ENCODE data around the gene TBC1D9.
"Not testable (repeated sequence)": the region's sequence is repeated elsewhere in the genome, so short reads cannot be mapped to it uniquely, and the experiment has no call there.

TBC1D9 gene

DNA sequence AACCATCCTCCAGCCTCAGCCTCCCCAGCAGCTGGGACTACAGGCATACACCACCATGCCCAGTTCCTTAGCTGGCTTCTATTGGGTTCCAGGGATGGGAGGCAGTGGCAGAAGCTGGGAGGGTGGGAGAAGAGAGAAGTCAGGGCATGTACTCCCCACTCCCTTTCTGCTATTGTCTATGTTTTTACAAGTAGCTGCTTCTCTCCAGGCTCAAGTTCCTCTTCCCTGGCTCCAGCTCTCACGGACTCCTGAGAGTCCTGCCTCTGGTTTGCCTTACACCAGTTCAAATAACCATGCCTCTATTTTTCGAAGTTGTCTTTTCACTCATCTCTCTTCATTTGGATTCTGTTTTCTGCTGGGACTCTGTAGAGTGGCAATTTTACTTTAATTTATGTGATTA, 2.9 kb downstream of the TBC1D9 start:
- DNase-seq = peak; percentile 37 to 65 (median 58)

- DNase-seq = no peak
These were observed 3.7 kb downstream of the TBC1D9 start for GRCh38 chr4:140752291-140753068.

DNA sequence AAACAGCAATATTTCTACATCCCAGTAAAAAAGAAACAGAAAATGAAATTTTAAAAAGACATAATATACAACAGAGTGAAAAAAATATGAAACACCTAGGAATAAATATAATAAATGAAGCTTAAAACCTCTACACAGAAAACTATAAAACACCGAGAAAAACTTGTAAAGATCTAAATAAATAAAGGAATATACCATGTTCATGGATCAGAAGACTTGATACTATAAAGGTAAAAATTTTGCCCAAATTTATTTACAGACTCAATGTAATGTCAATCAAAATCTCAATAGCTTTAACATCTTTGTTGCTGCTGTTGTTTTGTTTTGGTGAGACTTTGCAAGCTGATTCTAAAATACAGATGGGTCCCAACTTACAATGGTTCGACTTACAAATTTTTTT, 5.7 kb downstream of the TBC1D9 start:
- DNase-seq = no peak

GRCh38 chr4:140748171-140748570, 8.0 kb downstream of the TBC1D9 start:
- DNase-seq = no peak

DNA sequence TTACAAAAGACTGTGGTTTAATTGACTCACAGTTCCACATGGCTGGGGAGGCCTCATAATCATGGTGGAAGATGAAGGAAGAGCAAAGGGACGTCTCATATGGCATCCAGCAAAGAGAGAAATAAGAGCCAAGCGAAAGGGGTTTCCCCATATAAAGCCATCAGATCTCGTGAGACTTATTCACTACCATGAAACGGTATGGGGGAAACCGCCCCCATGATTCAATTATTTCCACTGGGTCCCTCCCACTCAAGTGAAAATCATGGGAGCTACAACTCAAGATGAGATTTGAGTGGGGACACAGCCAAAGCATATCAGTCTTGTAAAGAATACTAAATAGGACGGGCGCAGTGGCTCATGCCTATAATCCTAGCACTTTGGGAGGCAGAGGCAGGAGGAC, 9.6 kb downstream of the TBC1D9 start:
- not testable (repeated sequence) for DNase-seq

DNA sequence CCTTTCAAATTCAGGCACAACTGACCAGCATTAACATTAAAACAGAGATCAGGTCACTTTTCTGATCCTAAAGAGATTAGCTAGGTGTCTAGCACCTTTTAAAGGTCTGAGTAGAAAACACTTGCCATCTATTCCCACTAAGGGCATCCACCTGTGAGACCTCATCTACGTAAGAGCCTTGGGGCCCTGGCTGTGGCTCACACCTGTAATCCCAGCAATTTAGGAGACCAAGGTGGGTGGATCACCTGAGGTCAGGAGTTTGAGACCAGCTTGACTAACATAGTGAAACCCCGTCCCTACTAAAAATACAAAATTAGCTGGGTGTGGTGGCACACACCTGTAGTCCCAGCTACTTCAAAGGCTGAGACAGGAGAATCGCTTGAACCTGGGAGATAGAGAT, 11.8 kb downstream of the TBC1D9 start:
- no peak for DNase-seq

DNA sequence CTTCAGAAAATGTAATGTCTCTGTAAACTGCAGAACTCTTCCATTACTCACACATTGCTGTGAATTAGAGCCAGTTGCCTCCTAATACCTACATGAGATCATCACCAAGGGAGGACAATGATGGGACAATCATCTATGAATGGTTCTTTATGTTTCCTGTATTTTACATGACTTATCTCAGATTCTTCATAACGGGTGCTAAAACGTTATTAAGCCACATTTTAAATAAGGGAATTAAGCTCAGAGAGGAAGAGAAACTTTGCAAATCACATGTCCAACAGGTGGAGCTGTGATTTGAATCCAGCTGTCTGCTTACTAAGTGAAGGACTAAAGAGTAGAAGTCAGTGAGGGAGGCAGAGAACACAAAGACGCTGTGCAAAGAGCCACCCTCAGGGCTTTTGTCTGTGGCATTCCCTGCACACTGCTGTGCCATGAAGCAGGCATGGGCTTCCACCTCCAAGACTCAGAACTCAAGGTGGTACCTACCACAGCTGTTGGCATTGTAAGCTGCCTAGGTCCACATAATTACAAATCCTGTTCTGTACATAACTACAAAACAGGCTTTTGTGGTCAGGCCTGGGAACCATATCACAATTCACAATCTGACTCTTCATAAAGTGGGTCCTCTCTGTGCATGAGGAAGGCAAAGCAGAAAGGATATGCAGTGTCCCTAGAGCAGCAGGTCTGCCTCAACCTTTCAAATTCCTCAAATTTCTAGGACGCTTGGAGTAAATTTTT, 12.8 kb downstream of the TBC1D9 start:
- peak in 3 of 4 experiments; percentile 31 to 52 (median 42) for DNase-seq

GRCh38 chr4:140742838-140743193, 13.4 kb downstream of the TBC1D9 start:
- DNase-seq = no peak

DNA sequence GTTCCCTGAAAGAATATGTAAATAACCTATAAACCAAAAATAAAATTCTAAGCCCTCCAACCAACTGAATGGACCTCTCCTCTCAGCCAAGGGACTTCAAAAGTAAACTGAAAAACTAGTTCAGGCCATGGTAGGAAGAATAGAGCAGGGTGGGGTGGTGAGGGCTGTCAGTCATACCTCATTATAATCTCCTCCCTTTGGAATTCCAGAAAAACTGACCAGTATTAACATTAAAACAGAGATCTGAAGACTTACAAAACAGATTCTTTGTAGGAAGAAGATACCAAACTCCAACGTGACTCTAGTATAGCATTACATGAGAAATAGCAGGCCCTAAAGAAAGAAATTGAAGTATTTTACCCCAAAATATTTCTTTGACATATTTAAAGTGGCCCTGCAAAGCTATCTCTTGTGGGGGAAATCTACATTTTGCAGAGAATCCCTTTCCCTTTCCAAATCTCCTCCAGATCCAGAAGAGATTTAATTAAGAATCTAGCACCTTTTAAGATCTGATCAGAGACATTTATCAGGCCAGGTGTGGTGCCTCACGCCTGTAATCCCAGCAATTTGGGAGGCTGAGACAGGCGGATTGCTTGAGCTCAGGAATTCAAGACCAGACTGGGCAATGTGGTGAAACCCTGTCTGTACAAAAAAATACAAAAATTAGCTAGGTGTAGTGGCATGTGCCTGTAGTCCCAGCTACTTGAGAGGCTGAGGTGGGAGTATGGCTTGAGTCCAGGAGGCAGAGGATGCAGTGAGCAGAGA, 15.1 kb downstream of the TBC1D9 start:
- DNase-seq = no peak

- no peak for DNase-seq
These were observed 15.8 kb downstream of the TBC1D9 start for GRCh38 chr4:140740422-140740821.

- no peak for DNase-seq
These were observed 16.2 kb downstream of the TBC1D9 start for GRCh38 chr4:140739971-140740370.

- DNase-seq = peak in 2 of 4 experiments; percentile 18 to 39
These were observed 18.0 kb downstream of the TBC1D9 start for GRCh38 chr4:140738139-140738538.

- no peak for DNase-seq
These were observed 19.4 kb downstream of the TBC1D9 start for GRCh38 chr4:140736669-140737343.

- DNase-seq = no peak
These were observed 20.3 kb downstream of the TBC1D9 start for GRCh38 chr4:140735779-140736391.

DNA sequence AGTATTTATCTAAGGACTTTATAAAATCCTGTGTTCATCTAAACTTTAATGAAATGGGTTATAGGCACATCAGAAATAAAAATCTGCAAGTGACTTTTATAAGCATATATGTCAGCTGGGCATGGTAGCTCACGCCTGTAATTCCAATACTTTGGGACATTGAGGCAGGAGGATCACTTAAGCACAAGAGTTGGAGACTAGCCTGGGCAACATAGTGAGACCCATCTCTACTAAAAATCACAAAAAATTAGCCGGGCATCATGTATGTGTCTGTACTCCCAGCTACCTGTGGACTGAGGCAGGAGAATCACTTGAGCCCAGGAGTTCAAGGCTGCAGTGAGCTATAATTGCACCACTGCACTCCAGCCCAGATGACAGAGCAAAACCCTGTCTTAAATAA, 20.9 kb downstream of the TBC1D9 start:
- DNase-seq = no peak

GRCh38 chr4:140732780-140733179, 23.4 kb downstream of the TBC1D9 start:
- DNase-seq = no peak

DNA sequence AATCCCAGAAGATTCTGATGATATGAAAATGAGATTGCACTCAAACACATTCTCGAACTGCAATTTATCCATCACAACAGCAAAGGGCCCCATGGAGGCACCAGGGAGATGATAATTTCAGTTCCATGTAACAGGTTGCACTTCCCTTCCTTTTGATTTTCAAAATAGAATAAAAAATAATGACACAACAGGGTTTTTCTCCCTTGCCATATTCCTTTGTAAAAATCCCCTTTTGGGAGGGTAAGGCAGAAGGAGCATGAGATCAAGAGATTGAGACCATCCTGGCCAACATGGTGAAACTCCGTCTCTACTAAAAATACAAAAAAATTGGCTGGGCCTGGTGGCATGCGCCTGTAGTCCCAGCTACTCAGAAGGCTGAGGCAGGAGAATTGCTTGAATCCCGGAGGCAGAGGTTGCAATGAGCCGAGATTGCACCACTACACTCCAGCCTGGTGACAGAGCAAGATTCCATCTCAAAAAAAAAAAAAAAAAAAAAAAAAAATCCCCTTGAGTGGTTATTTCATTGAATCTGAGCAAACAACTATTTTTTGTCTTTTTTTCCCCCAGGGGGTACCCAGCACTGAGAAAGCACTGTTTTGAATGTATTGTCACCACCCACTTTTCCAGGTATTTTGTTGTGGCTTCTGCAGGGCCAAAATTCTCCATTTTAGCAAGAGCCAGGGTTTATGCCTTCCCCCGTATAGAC, 26.7 kb downstream of the TBC1D9 start:
- DNase-seq = no peak

- DNase-seq = no peak
These were observed 29.2 kb downstream of the TBC1D9 start for GRCh38 chr4:140726776-140727500.

GRCh38 chr4:140725556-140725955, 30.6 kb downstream of the TBC1D9 start:
- DNase-seq = no peak

GRCh38 chr4:140724760-140725159, 31.4 kb downstream of the TBC1D9 start:
- peak in 2 of 4 experiments; percentile 20 to 41 for DNase-seq

All from suppressor macrophage (primary cell).